GM15510 (cell line): ENCODE data around the gene EGFR.

Source experiments
- POLR2A ChIP-seq: IDR thresholded peaks from 3 replicates; pipeline ENCODE4 v1.6.1; 2011; ENCODE audit warnings: borderline replicate concordance; ENCODE audit not compliant: insufficient read length; ENCODE audit errors: extremely low read depth

The EGFR gene

GRCh38 chr7:55170335-55171069 is 151.7 kb downstream of the EGFR start:
- TF ChIP-seq POLR2A: no peak

GRCh38 chr7:55171157-55171556 is 152.3 kb downstream of the EGFR start:
- TF ChIP-seq POLR2A: no peak

GRCh38 chr7:55172161-55172560 is 153.3 kb downstream of the EGFR start:
- no peak for TF ChIP-seq POLR2A

GRCh38 chr7:55172881-55173609 is 154.2 kb downstream of the EGFR start:
- no peak for TF ChIP-seq POLR2A

- TF ChIP-seq POLR2A: no peak
Observed at GRCh38 chr7:55173671-55174070, 154.9 kb downstream of the EGFR start.

GRCh38 chr7:55174456-55174855 is 155.6 kb downstream of the EGFR start:
- TF ChIP-seq POLR2A: no peak

- TF ChIP-seq POLR2A: no peak
Observed at GRCh38 chr7:55174856-55175255, 156.0 kb downstream of the EGFR start.

GRCh38 chr7:55177068-55177530 is 158.3 kb downstream of the EGFR start:
- no peak for TF ChIP-seq POLR2A

- TF ChIP-seq POLR2A: no peak
Observed at GRCh38 chr7:55177589-55178261, 158.9 kb downstream of the EGFR start.

GRCh38 chr7:55178292-55178862 is 159.6 kb downstream of the EGFR start:
- TF ChIP-seq POLR2A: no peak

- TF ChIP-seq POLR2A: no peak
Observed at GRCh38 chr7:55178863-55179773, 160.3 kb downstream of the EGFR start.

GRCh38 chr7:55179931-55180682 is 161.3 kb downstream of the EGFR start:
- no peak for TF ChIP-seq POLR2A

GRCh38 chr7:55180963-55181542 is 162.2 kb downstream of the EGFR start:
- TF ChIP-seq POLR2A: no peak
